Heart left ventricle (tissue), 16 donors: Measurements from ENCODE around the gene ARHGAP24. TPM values are rescaled to one million over a fixed set of nuclear protein-coding genes. Genes with fewer than 3 reads are reported as not detected.
A peak's percentile ranks its signal among the peaks of the same experiment; 100 is the strongest.

Experiments used
- ATAC-seq, 4 donors: fragments of 200-7000 bp; cut with Tn5 transposase; one replicate each; pipeline ENCODE4 v1.9.1; 2020 to 2022; ENCODE audit warnings: moderate library complexity in 4 of 4, mild to moderate bottlenecking in 3 of 4, moderate number of reproducible peaks in 1 of 4
- DNase-seq, 5 donors: peaks; one replicate each; pipeline ENCODE4 v3.0.0-alpha.2; 2020
- H3K27ac ChIP-seq, 12 donors: fragments of 200-600 bp; sonication (generic) in 4 of 12; one replicate each; pipeline versions ENCODE4 v1.5.0 to v1.8.0; 2016 to 2022; ENCODE audit warnings: mild to moderate bottlenecking in 2 of 12
- H3K27me3 ChIP-seq, 9 donors: fragments of 200-600 bp; sonication (generic) in 2 of 9; one replicate each; pipeline versions ENCODE4 v1.5.1 to v1.8.0; 2016 to 2022; ENCODE audit warnings: mild to moderate bottlenecking in 3 of 9
- H3K36me3 ChIP-seq, 9 donors: fragments of 200-600 bp; sonication (generic) in 2 of 9; one replicate each; pipeline versions ENCODE4 v1.5.0 to v1.8.0; 2018 to 2022; ENCODE audit warnings: mild to moderate bottlenecking in 2 of 9
- H3K4me1 ChIP-seq, 12 donors: fragments of 200-600 bp; sonication (generic) in 4 of 12; one replicate each; pipeline versions ENCODE4 v1.5.0 to v1.8.0; 2016 to 2022; ENCODE audit warnings: mild to moderate bottlenecking in 3 of 12
- H3K4me3 ChIP-seq, 12 donors: fragments of 200-600 bp; sonication (generic) in 4 of 12; one replicate each; pipeline versions ENCODE4 v1.5.0 to v1.8.0; 2017 to 2022; ENCODE audit warnings: mild to moderate bottlenecking in 9 of 12, moderate library complexity in 4 of 12
- H3K9me3 ChIP-seq, 12 donors: fragments of 200-600 bp; sonication (generic) in 4 of 12; one replicate each; pipeline versions ENCODE4 v1.5.0 to v1.8.0; 2016 to 2022; ENCODE audit warnings: mild to moderate bottlenecking in 1 of 12
- CTCF ChIP-seq, 12 donors: fragments of 200-600 bp; sonication (generic) in 4 of 12; IDR thresholded peaks; one replicate each; pipeline versions ENCODE4 v1.5.0 to v1.8.0; 2018 to 2022; ENCODE audit warnings: antibody characterized with exemption in 12 of 12, mild to moderate bottlenecking in 5 of 12
- POLR2A ChIP-seq, 2 donors: fragments of 450-650 bp; IDR thresholded peaks; one replicate each; pipeline ENCODE4 v1.6.1; 2017; ENCODE audit warnings: antibody characterized with exemption in 2 of 2, mild to moderate bottlenecking in 2 of 2, moderate library complexity in 2 of 2
- WGBS, 4 donors: extraction: QIAGEN DNeasy Blood & Tissue Kit in 2 of 4; methylation state at CpG; one replicate each; pipeline versions ENCODE4 v1.1.5 to v1.1.7; 2013 to 2018; 5-methylcytosine and 5-hydroxymethylcytosine counted together
- intact Hi-C, 10 donors: fragments of 100-400 bp; cut with DNase I; formaldehyde crosslinking; loops; one replicate each; pipeline versions ENCODE4 v1.11.1 to v1.14.2; 2022
- polyA plus RNA-seq, 2 donors: library from polyadenylated mRNA; stranded (reverse); fragments of 200-250 nt; gene quantifications; one replicate each; pipeline ENCODE4 v1.2.3, GENCODE V29; 2013
- total RNA-seq, 9 donors: library from RNA; depleted of rRNA in 2 of 9; stranded (reverse); fragments of >200 nt in 2 of 9; fragmentation: NEBNext Ultra II Directional in 3 of 9; extraction: Animal tissue kit (Norgen Biotek cat#: 25700) in 3 of 9; gene quantifications; one replicate each; pipeline versions ENCODE4 v1.1.0 to v1.2.4, GENCODE V29; 2016 to 2023
- donor health status: ischemic (EF 13 %, LVEDD 7.1; RV severe dilation, severe dysfunction).
- donor health status: healthy with polysubstance abuse.
- donor health status: DM: no; HTN: yes; CAD: no.
- donor health status: DM: no; HTN: no; CAD: no.
- donor health status: ischemic (EF 25% LVEDD 6.9; RV normal size, moderate dysfunction).
- donor health status: ischemic (EF 25% LVEDD 5.7; RV mildly dilated, moderate dysfunction).
- donor health status: healthy.
- donor health status: DM: yes; HTN: yes; CAD: no.
- donor health status: ischemic (EF 35%, LVEDD 5.7; RV mildly dilated, moderate dysfunction).
- donor health status: nonischemic (EF 11% LVEDD 7.7; RV severe dilation, severe dysfunction).
- donor health status: DM: yes; HTN: yes; CAD: no.
- donor health status: PGD.
- donor health status: ischemic (EF 29% LVEDD 5.4; RV normal size, mild dysfunction).
- donor health status: nonischemic (EF 23%, LVEDD 6.1; RV moderate dilation, normal function).

The ARHGAP24 gene
- total and polyA plus RNA-seq, 11 donors: 4.5 to 36.9 (median 18.9) TPM

DNA sequence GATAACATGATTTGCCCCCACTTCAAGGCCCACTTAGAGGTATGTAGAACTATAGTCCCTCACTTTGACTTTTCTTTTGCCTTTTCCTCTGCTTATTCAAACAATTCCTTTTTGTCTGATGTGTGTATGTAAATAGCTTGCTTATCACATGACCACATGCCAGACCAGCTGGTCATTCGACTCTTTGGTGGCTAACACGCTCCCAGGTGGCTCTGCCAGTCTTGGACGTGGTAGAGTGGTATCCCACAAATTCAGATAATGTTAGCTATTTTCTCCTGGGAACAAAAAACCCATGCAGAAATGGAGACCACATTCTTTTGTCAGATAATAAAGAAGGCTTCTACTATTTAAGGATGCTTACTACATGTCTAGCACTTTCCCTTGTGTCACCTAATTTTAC lies 47.9 kb downstream of the ARHGAP24 start:
- H3K4me3 ChIP-seq: no peak overlapping the region
- 55 to 64% (median 62%) methylated on average over 3 of the region's 3 CpGs for WGBS, 4 donors
- no peaks in the 10 kb centered on the region for H3K36me3 ChIP-seq
- intact Hi-C loops: no loop called here
- DNase-seq (no peak), ATAC-seq (no peak)
- H3K9me3 ChIP-seq: no peaks in the 10 kb centered on the region
- TF ChIP-seq CTCF (IDR thresholded peaks at IDR 0.05) (no peak), POLR2A (IDR thresholded peaks at IDR 0.05) (no peak)
- H3K27ac ChIP-seq: no peak overlapping the region
- H3K4me1 ChIP-seq: peaks cover 0 to 20% (median 0%) of the 10 kb centered on the region in 12 donors
- H3K27me3 ChIP-seq: no peaks in the 10 kb centered on the region

GRCh38 chr4:85527815-85528214 lies 52.9 kb downstream of the ARHGAP24 start:
- Histone ChIP-seq H3K4me3 (no peak overlapping the region), H3K27ac (no peak overlapping the region), H3K9me3 (no peaks in the 10 kb centered on the region), H3K27me3 (no peaks in the 10 kb centered on the region), H3K36me3 (no peaks in the 10 kb centered on the region), H3K4me1 (peaks cover 0 to 19% (median 0%) of the 10 kb centered on the region in 12 donors)
- DNase-seq: no peak
- no peak for ATAC-seq
- WGBS, 4 donors: 53 to 59% (median 58%) methylated on average over 2 of the region's 2 CpGs
- intact Hi-C loops: no loop called here
- TF ChIP-seq CTCF (IDR thresholded peaks at IDR 0.05) (no peak), POLR2A (IDR thresholded peaks at IDR 0.05) (no peak)

- Histone ChIP-seq H3K4me3 (no peak overlapping the region), H3K27ac (peak overlapping the region in 1 of 12 donors; percentile 27), H3K4me1 (peaks cover 0 to 19% (median 0%) of the 10 kb centered on the region in 12 donors), H3K9me3 (no peaks in the 10 kb centered on the region), H3K36me3 (no peaks in the 10 kb centered on the region), H3K27me3 (no peaks in the 10 kb centered on the region)
- WGBS, 4 donors: 61 to 78% (median 67%) methylated on average over 1 of the region's 1 CpG
- intact Hi-C loops: no loop called here
- DNase-seq (no peak), ATAC-seq (no peak)
- TF ChIP-seq CTCF (IDR thresholded peaks at IDR 0.05) (no peak), POLR2A (IDR thresholded peaks at IDR 0.05) (no peak)
These were observed 56.8 kb downstream of the ARHGAP24 start for GRCh38 chr4:85531560-85532341.

DNA sequence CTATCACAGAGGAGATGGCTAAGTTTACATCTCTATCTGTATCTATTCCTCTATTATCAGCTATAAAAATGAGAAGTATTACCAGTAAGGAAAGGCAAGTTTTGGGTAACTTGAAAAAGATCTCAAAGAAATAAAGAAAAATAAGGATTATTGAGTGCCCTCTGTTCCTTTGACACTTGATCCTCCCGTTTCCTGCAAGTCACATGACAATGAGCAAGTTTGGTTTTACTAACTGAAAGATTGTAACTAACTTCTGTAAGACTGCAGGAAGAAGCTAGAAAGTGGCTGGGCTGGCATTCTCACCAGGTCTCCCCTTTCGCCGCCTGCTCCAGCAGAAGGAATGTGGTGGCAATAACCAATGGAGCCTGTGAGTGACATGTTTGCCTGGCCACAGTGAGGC lies 59.2 kb downstream of the ARHGAP24 start:
- DNase-seq (no peak), ATAC-seq (no peak)
- Histone ChIP-seq H3K4me3 (no peak overlapping the region), H3K36me3 (no peaks in the 10 kb centered on the region), H3K27ac (no peak overlapping the region), H3K4me1 (peaks cover 0 to 22% (median 0%) of the 10 kb centered on the region in 12 donors), H3K9me3 (no peaks in the 10 kb centered on the region), H3K27me3 (no peaks in the 10 kb centered on the region)
- WGBS, 4 donors: 90 to 96% (median 92%) methylated on average over 3 of the region's 3 CpGs
- intact Hi-C loops: no loop called here
- TF ChIP-seq CTCF (IDR thresholded peaks at IDR 0.05) (no peak), POLR2A (IDR thresholded peaks at IDR 0.05) (no peak)
